Ectodermal cell (in vitro differentiated cells): ENCODE data around the gene GPR148. TPM values are rescaled to one million over a fixed set of nuclear protein-coding genes. Genes with fewer than 3 reads are reported as not detected.
"Not testable (repeated sequence)": the region's sequence is repeated elsewhere in the genome, so short reads cannot be mapped to it uniquely, and the experiment has no call there.

Experiments used
- H3K27ac ChIP-seq: 2 replicates; pipeline ENCODE4 v1.7.0; 2013; ENCODE audit warnings: mild to moderate bottlenecking, low read depth, low read length; ENCODE audit not compliant: insufficient read depth, poor library complexity, severe bottlenecking
- H3K27me3 ChIP-seq: 2 replicates; pipeline ENCODE4 v1.7.0; 2013; ENCODE audit warnings: mild to moderate bottlenecking, low read length; ENCODE audit not compliant: insufficient read depth, control insufficient read depth, poor library complexity, severe bottlenecking
- H3K36me3 ChIP-seq: one replicate; pipeline ENCODE4 v1.7.0; 2013; ENCODE audit warnings: low read length; ENCODE audit not compliant: control insufficient read depth, insufficient read depth
- H3K4me1 ChIP-seq: one replicate; pipeline ENCODE4 v1.7.0; 2013; ENCODE audit warnings: low read length; ENCODE audit not compliant: control insufficient read depth, insufficient read depth
- H3K4me3 ChIP-seq: 2 replicates; pipeline ENCODE4 v1.7.0; 2013; ENCODE audit warnings: low read depth, low read length, control low read depth; ENCODE audit not compliant: insufficient read depth
- H3K9me3 ChIP-seq: 2 replicates; pipeline ENCODE4 v1.7.0; 2013; ENCODE audit warnings: mild to moderate bottlenecking, low read length, moderate library complexity; ENCODE audit not compliant: control insufficient read depth
- WGBS, 2 experiments: methylation state at CpG; one replicate each; pipeline ENCODE4 v1.1.7; 2013; ENCODE audit warnings: missing lambda C conversion rate in 2 of 2; 5-methylcytosine and 5-hydroxymethylcytosine counted together
- polyA plus RNA-seq, 4 experiments: library from polyadenylated mRNA; stranded (reverse); fragments of 50-300 nt; gene quantifications; one replicate each; pipeline ENCODE4 v1.2.3, GENCODE V29; 2013

Gene GPR148, protein sequence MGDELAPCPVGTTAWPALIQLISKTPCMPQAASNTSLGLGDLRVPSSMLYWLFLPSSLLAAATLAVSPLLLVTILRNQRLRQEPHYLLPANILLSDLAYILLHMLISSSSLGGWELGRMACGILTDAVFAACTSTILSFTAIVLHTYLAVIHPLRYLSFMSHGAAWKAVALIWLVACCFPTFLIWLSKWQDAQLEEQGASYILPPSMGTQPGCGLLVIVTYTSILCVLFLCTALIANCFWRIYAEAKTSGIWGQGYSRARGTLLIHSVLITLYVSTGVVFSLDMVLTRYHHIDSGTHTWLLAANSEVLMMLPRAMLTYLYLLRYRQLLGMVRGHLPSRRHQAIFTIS
- polyA plus RNA-seq (2013, experiment 1 of 4) = not detected
- not detected for polyA plus RNA-seq (2013, experiment 2 of 4)
- polyA plus RNA-seq (2013, experiment 3 of 4) = not detected
- polyA plus RNA-seq (2013, experiment 4 of 4) = not detected

DNA sequence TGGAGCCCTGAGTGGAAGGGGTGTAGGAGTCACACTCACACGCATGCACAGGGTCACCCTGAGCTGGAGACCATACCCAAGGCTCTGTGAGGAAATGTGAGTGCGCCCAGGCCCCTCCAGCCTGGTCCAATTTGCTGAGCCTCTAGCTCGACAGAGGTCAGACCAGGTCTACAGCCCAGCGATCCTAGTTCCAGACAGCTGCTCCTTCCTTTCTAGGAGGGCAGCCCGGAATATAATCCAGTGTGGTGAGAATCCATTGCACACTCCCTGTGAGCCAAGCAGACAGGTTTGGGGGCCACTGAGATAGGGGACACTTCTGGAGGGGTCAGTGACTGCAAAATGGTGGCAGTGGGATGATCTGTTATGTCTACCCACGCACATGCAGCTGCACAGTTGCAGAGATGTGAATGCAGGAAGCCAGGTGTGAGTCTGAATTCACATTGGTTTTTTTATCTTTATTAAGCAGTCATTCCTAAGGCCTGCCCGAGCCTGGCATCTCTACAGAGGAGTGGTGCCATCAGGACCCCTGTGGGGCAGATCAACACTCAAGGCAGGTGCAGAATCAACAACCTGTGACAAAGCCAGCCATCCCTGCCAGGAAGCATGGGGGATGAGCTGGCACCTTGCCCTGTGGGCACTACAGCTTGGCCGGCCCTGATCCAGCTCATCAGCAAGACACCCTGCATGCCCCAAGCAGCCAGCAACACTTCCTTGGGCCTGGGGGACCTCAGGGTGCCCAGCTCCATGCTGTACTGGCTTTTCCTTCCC lies at the start of gene GPR148:
TSS of gene GPR148 (plus strand) at position 522 of the 768 bp plus-strand sequence. CDS start at position 604, 82 bp downstream.
- Histone ChIP-seq H3K4me3 (peak within 1 kb of the TSS; percentile 47), H3K36me3 (no peaks in the 10 kb centered on the region), H3K9me3 (no peaks in the 10 kb centered on the region), H3K27ac (no peak within 1 kb of the TSS), H3K27me3 (peaks cover 22% of the 10 kb centered on the region), H3K4me1 (peaks cover 4% of the 10 kb centered on the region)
- 92 to 95% methylated on average over 8 of the region's 8 CpGs for WGBS, 2 experiments

- H3K9me3 ChIP-seq, H3K27ac ChIP-seq, H3K36me3 ChIP-seq, H3K4me1 ChIP-seq, H3K27me3 ChIP-seq, H3K4me3 ChIP-seq: not testable (repeated sequence)
- 78% methylated on average over 14 to 20 of the region's 35 CpGs for WGBS, 2 experiments
These were observed 36.7 kb upstream of the GPR148 start for GRCh38 chr2:130692041-130692770.

- WGBS, 2 experiments = 2 to 3% methylated on average over 26 to 31 of the region's 37 CpGs
- H3K9me3 ChIP-seq, H3K36me3 ChIP-seq, H3K27me3 ChIP-seq, H3K27ac ChIP-seq, H3K4me1 ChIP-seq, H3K4me3 ChIP-seq: not testable (repeated sequence)
These were observed 35.4 kb upstream of the GPR148 start for GRCh38 chr2:130693474-130693873.

GRCh38 chr2:130703250-130703649 lies 25.6 kb upstream of the GPR148 start:
- 85 to 100% methylated on average over 1 to 3 of the region's 3 CpGs for WGBS, 2 experiments
- not testable (repeated sequence) for H3K4me1 ChIP-seq, H3K27me3 ChIP-seq, H3K27ac ChIP-seq, H3K36me3 ChIP-seq, H3K4me3 ChIP-seq, H3K9me3 ChIP-seq

GRCh38 chr2:130714795-130715194 lies 14.1 kb upstream of the GPR148 start:
- no CpG with 5 or more reads among the region's 2 CpGs for WGBS, 2 experiments
- H3K4me3 ChIP-seq, H3K27ac ChIP-seq: not testable (repeated sequence)

GRCh38 chr2:130720036-130720435 lies 8.8 kb upstream of the GPR148 start:
- Histone ChIP-seq H3K27me3 (no peaks in the 10 kb centered on the region), H3K4me1 (no peaks in the 10 kb centered on the region), H3K4me3 (no peak overlapping the region), H3K36me3 (no peaks in the 10 kb centered on the region), H3K27ac (no peak overlapping the region), H3K9me3 (no peaks in the 10 kb centered on the region)
- WGBS, 2 experiments = 88 to 91% methylated on average over 8 of the region's 8 CpGs

More at GRCh38 chr2:130714795-130715194, 14.1 kb upstream of the GPR148 start:
- H3K36me3 ChIP-seq, H3K27me3 ChIP-seq, H3K4me1 ChIP-seq, H3K9me3 ChIP-seq: not testable (repeated sequence)

GRCh38 chr2:130720528-130720927 lies 8.3 kb upstream of the GPR148 start:
- Histone ChIP-seq H3K9me3 (no peaks in the 10 kb centered on the region), H3K27ac (no peak overlapping the region), H3K36me3 (no peaks in the 10 kb centered on the region), H3K4me1 (no peaks in the 10 kb centered on the region), H3K4me3 (no peak overlapping the region), H3K27me3 (no peaks in the 10 kb centered on the region)
- WGBS, 2 experiments = 83 to 85% methylated on average over 3 of the region's 3 CpGs

DNA sequence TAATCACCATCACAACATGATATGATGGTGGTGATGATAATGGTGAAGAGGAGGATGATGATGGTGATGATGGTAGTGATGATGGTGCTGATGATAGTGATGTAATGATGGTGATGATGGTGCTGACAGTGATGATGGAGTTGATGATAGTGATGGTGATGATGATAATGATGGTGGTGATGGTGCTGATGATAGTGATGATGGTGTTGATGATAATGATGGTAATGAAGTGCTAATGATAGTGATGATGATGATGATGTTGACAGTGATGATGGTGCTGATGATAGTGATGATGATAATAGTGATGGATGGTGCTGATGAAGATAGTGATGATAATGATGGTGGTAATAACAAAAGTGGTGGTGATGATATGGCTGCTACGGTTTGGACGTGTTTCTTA lies 4.4 kb upstream of the GPR148 start:
- Histone ChIP-seq H3K9me3 (no peaks in the 10 kb centered on the region), H3K36me3 (no peaks in the 10 kb centered on the region), H3K27me3 (peaks cover 22% of the 10 kb centered on the region), H3K4me3 (no peak overlapping the region), H3K4me1 (peaks cover 4% of the 10 kb centered on the region), H3K27ac (no peak overlapping the region)
- WGBS, 2 experiments = 86 to 93% methylated on average over 2 of the region's 2 CpGs

DNA sequence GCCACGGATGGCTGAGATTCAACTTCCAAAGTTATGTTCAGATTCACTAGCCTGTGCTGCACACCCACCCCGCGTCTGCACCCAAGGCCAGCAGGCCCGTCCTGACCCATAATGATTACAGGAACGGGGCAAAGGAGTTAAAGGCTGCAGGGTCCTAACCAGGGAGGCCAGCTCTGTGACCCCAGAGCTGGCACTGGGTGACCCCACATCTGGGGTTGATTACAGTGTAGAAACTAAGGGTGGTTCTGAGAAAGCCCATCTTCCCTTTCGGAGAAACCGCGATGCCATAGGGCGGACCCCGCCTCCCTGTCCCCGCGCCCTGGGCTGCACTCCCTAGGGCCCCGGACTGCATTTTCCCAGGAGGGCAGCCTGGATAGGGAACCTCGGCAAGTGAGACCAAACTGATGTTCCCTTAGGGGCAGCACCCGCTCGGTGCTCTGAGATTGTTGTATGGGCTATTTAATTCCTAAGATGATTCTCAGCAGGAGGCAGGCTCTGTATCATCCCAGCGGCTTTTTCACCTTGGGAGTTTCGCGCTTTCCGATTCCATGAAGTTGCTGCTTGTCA lies 2.2 kb upstream of the GPR148 start:
- no peak overlapping the region for H3K27ac ChIP-seq
- WGBS, 2 experiments = 50 to 53% methylated on average over 20 of the region's 20 CpGs
- peak overlapping the region; percentile 47 for H3K4me3 ChIP-seq
- peaks cover 22% of the 10 kb centered on the region for H3K27me3 ChIP-seq
- no peaks in the 10 kb centered on the region for H3K9me3 ChIP-seq
- H3K4me1 ChIP-seq = peaks cover 4% of the 10 kb centered on the region
- no peaks in the 10 kb centered on the region for H3K36me3 ChIP-seq
